CD4-positive, CD25-positive, alpha-beta regulatory T cell (primary cell): ENCODE data around the gene STIP1. TPM values are rescaled to one million over a fixed set of nuclear protein-coding genes. Genes with fewer than 3 reads are reported as not detected.

Experiments
- ATAC-seq, 2 donors: fragments of 150-1000 bp; cut with Tn5 transposase; one replicate each; pipeline ENCODE4 v1.10.0; 2021; ENCODE audit warnings: low read depth in 2 of 2, moderate number of reproducible peaks in 2 of 2, moderate library complexity in 1 of 2
- DNase-seq, 3 donors: peaks; one replicate each; pipeline versions ENCODE4 v3.0.0 to v3.0.0-alpha.2; 2012 to 2022; ENCODE audit warnings: mixed read lengths in 1 of 3
- H3K27ac ChIP-seq: one replicate; pipeline ENCODE4 v1.7.0; 2013; ENCODE audit warnings: mild to moderate bottlenecking, low read length; ENCODE audit not compliant: insufficient read depth, poor library complexity, severe bottlenecking
- H3K27me3 ChIP-seq: one replicate; pipeline ENCODE4 v1.7.0; 2013; ENCODE audit warnings: low read length; ENCODE audit not compliant: control insufficient read depth, insufficient read depth
- H3K36me3 ChIP-seq: one replicate; pipeline ENCODE4 v1.7.0; 2013; ENCODE audit warnings: mild to moderate bottlenecking, low read length, moderate library complexity; ENCODE audit not compliant: control insufficient read depth, insufficient read depth
- H3K4me1 ChIP-seq: 2 replicates; pipeline ENCODE4 v1.7.0; 2013; ENCODE audit warnings: mild to moderate bottlenecking, low read length; ENCODE audit not compliant: insufficient read depth, control insufficient read depth, poor library complexity, severe bottlenecking
- H3K4me3 ChIP-seq: one replicate; pipeline ENCODE4 v1.7.0; 2013; ENCODE audit warnings: low read depth, mild to moderate bottlenecking, low read length, moderate library complexity
- H3K9me3 ChIP-seq, 2 experiments: 1 replicate in 1 of 2; 2 replicates in 1 of 2; pipeline ENCODE4 v1.7.0; 2013; ENCODE audit warnings: low read length in 2 of 2, mild to moderate bottlenecking in 1 of 2, moderate library complexity in 1 of 2; ENCODE audit not compliant: control insufficient read depth in 2 of 2
- H3K27ac Mint-ChIP-seq, 3 donors: one replicate each; pipeline ENCODE4 v1.8.0; 2020 to 2022; ENCODE audit warnings: mild to moderate bottlenecking in 3 of 3, mixed read lengths in 3 of 3, moderate library complexity in 2 of 3
- H3K27me3 Mint-ChIP-seq: one replicate; pipeline ENCODE4 v1.8.0; 2022; ENCODE audit warnings: mild to moderate bottlenecking, mixed read lengths
- H3K36me3 Mint-ChIP-seq: one replicate; pipeline ENCODE4 v1.8.0; 2020; ENCODE audit warnings: mixed read lengths
- H3K4me1 Mint-ChIP-seq, 4 donors: one replicate each; pipeline ENCODE4 v1.8.0; 2020 to 2022; ENCODE audit warnings: mixed read lengths in 4 of 4, mild to moderate bottlenecking in 1 of 4
- H3K4me3 Mint-ChIP-seq, 4 donors: one replicate each; pipeline ENCODE4 v1.8.0; 2020 to 2022; ENCODE audit warnings: mild to moderate bottlenecking in 4 of 4, mixed read lengths in 4 of 4, moderate library complexity in 3 of 4
- H3K9me3 Mint-ChIP-seq, 7 donors: one replicate each; pipeline ENCODE4 v1.8.0; 2020 to 2022; ENCODE audit warnings: mixed read lengths in 7 of 7, mild to moderate bottlenecking in 3 of 7, moderate library complexity in 2 of 7
- polyA plus RNA-seq, 4 donors: library from polyadenylated mRNA; unstranded; fragments of 300-500 nt; fragmentation: Illumina TruSeq; gene quantifications; one replicate each; pipeline ENCODE4 v1.2.3, GENCODE V29; 2021
- total RNA-seq: library from RNA; stranded (reverse); gene quantifications from one replicate; pipeline ENCODE4 v1.2.3, GENCODE V29; 2022

STIP1 gene
- total and polyA plus RNA-seq, 5 donors from 2014 or later = 57.8 to 72.3 (median 64.1) TPM

GRCh38 chr11:64240435-64241240 lies 54.7 kb downstream of the STIP1 start, which contains the start of gene FKBP2:
Gene FKBP2, plus strand, starts transcription at chr11:64241095. Its CDS starts 1,293 bp downstream, at chr11:64242388.
- peak within 1 kb of the TSS; percentile 87 to 98 (median 94) for H3K4me3 Mint-ChIP-seq
- peak; percentile 64 to 66 for ATAC-seq
- peak within 1 kb of the TSS; percentile 93 to 99 (median 98) for H3K27ac Mint-ChIP-seq

GRCh38 chr11:64241241-64241490 lies 55.2 kb downstream of the STIP1 start:
- H3K4me1 ChIP-seq = peaks cover 45% of the 10 kb centered on the region
- peaks cover 4% of the 10 kb centered on the region for H3K36me3 ChIP-seq
- Mint-ChIP-seq H3K4me3 (peak overlapping the region; percentile 87 to 98 (median 94)), H3K27me3 (no peaks in the 10 kb centered on the region), H3K36me3 (no peaks in the 10 kb centered on the region), H3K9me3 (no peaks in the 10 kb centered on the region), H3K27ac (peak overlapping the region; percentile 93 to 99 (median 98)), H3K4me1 (peaks cover 0 to 53% (median 20%) of the 10 kb centered on the region in 4 donors)
- DNase-seq (peak in 2 of 3 donors; percentile 99 to 100), ATAC-seq (peak; percentile 78 to 84)
- no peaks in the 10 kb centered on the region for H3K27me3 ChIP-seq
- H3K4me3 ChIP-seq = no peak overlapping the region
- peak overlapping the region; percentile 100 for H3K27ac ChIP-seq
- H3K9me3 ChIP-seq = no peaks in the 10 kb centered on the region

More at GRCh38 chr11:64240435-64241240, 54.7 kb downstream of the STIP1 start, which contains the start of gene FKBP2:
- Histone ChIP-seq H3K4me1 (peaks cover 42% of the 10 kb centered on the region), H3K36me3 (peaks cover 4% of the 10 kb centered on the region), H3K9me3 (no peaks in the 10 kb centered on the region), H3K27ac (peak within 1 kb of the TSS; percentile 100), H3K27me3 (no peaks in the 10 kb centered on the region), H3K4me3 (peak within 1 kb of the TSS; percentile 59)
- DNase-seq = peak; percentile 97 to 99 (median 98)
- H3K9me3 Mint-ChIP-seq = no peaks in the 10 kb centered on the region
- no peaks in the 10 kb centered on the region for H3K27me3 Mint-ChIP-seq
- no peaks in the 10 kb centered on the region for H3K36me3 Mint-ChIP-seq
- peaks cover 0 to 49% (median 19%) of the 10 kb centered on the region in 4 donors for H3K4me1 Mint-ChIP-seq

- Mint-ChIP-seq H3K27ac (peak overlapping the region; percentile 93 to 99 (median 98)), H3K9me3 (no peaks in the 10 kb centered on the region), H3K27me3 (no peaks in the 10 kb centered on the region), H3K4me3 (peak overlapping the region; percentile 87 to 98 (median 94)), H3K4me1 (peaks cover 0 to 53% (median 20%) of the 10 kb centered on the region in 4 donors), H3K36me3 (no peaks in the 10 kb centered on the region)
- Histone ChIP-seq H3K4me3 (peak overlapping the region; percentile 7), H3K9me3 (no peaks in the 10 kb centered on the region), H3K27me3 (no peaks in the 10 kb centered on the region), H3K4me1 (peaks cover 45% of the 10 kb centered on the region), H3K27ac (peak overlapping the region; percentile 100), H3K36me3 (peaks cover 4% of the 10 kb centered on the region)
- peak in 1 of 3 donors; percentile 99 for DNase-seq
- peak in 1 of 2 donors; percentile 0 for ATAC-seq
These were observed 55.8 kb downstream of the STIP1 start for GRCh38 chr11:64241491-64242374.

- Mint-ChIP-seq H3K4me3 (peak overlapping the region; percentile 68 to 79 (median 74)), H3K36me3 (no peaks in the 10 kb centered on the region), H3K9me3 (peaks cover 0 to 2% (median 0%) of the 10 kb centered on the region in 7 donors), H3K4me1 (peaks cover 0 to 57% (median 25%) of the 10 kb centered on the region in 4 donors), H3K27me3 (no peaks in the 10 kb centered on the region), H3K27ac (peak overlapping the region in 2 of 3 donors; percentile 15 to 44)
- ATAC-seq (no peak), DNase-seq (no peak)
- H3K27ac ChIP-seq = no peak overlapping the region
- peaks cover 57% of the 10 kb centered on the region for H3K4me1 ChIP-seq
- H3K36me3 ChIP-seq = peaks cover 4% of the 10 kb centered on the region
- no peaks in the 10 kb centered on the region for H3K9me3 ChIP-seq
- H3K4me3 ChIP-seq = no peak overlapping the region
- H3K27me3 ChIP-seq = no peaks in the 10 kb centered on the region
These were observed 57.4 kb downstream of the STIP1 start for GRCh38 chr11:64243236-64243854.

GRCh38 chr11:64244107-64244506 lies 58.1 kb downstream of the STIP1 start:
- Histone ChIP-seq H3K4me3 (no peak overlapping the region), H3K27ac (no peak overlapping the region), H3K27me3 (no peaks in the 10 kb centered on the region), H3K9me3 (no peaks in the 10 kb centered on the region), H3K36me3 (peaks cover 4% of the 10 kb centered on the region), H3K4me1 (peaks cover 57% of the 10 kb centered on the region)
- peak overlapping the region in 1 of 3 donors; percentile 5 for H3K27ac Mint-ChIP-seq
- peaks cover 0 to 57% (median 25%) of the 10 kb centered on the region in 4 donors for H3K4me1 Mint-ChIP-seq
- H3K36me3 Mint-ChIP-seq = no peaks in the 10 kb centered on the region
- H3K4me3 Mint-ChIP-seq = peak overlapping the region; percentile 19 to 91 (median 62)
- H3K9me3 Mint-ChIP-seq = peaks cover 0 to 2% (median 0%) of the 10 kb centered on the region in 7 donors
- DNase-seq = no peak
- no peak for ATAC-seq
- H3K27me3 Mint-ChIP-seq = no peaks in the 10 kb centered on the region

- peaks cover 55% of the 10 kb centered on the region for H3K4me1 ChIP-seq
- Mint-ChIP-seq H3K36me3 (no peaks in the 10 kb centered on the region), H3K4me1 (peaks cover 0 to 53% (median 26%) of the 10 kb centered on the region in 4 donors), H3K27me3 (no peaks in the 10 kb centered on the region), H3K9me3 (peaks cover 0 to 2% (median 0%) of the 10 kb centered on the region in 7 donors), H3K27ac (peak overlapping the region in 2 of 3 donors; percentile 5 to 85), H3K4me3 (peak overlapping the region; percentile 83 to 91 (median 86))
- no peaks in the 10 kb centered on the region for H3K27me3 ChIP-seq
- H3K27ac ChIP-seq = peak overlapping the region; percentile 55
- H3K9me3 ChIP-seq = no peaks in the 10 kb centered on the region
- DNase-seq (no peak), ATAC-seq (no peak)
- H3K36me3 ChIP-seq = peaks cover 4% of the 10 kb centered on the region
- H3K4me3 ChIP-seq = no peak overlapping the region
These were observed 59.0 kb downstream of the STIP1 start for GRCh38 chr11:64244966-64245365.

GRCh38 chr11:64245401-64245796 lies 59.4 kb downstream of the STIP1 start:
- H3K36me3 Mint-ChIP-seq = no peaks in the 10 kb centered on the region
- H3K4me1 ChIP-seq = peaks cover 54% of the 10 kb centered on the region
- ATAC-seq = no peak
- peaks cover 4% of the 10 kb centered on the region for H3K36me3 ChIP-seq
- peak overlapping the region; percentile 83 to 91 (median 86) for H3K4me3 Mint-ChIP-seq
- H3K4me1 Mint-ChIP-seq = peaks cover 0 to 51% (median 24%) of the 10 kb centered on the region in 4 donors
- H3K27ac ChIP-seq = peak overlapping the region; percentile 55
- H3K4me3 ChIP-seq = peak overlapping the region; percentile 37
- DNase-seq = peak in 1 of 3 donors; percentile 52
- H3K27me3 ChIP-seq = no peaks in the 10 kb centered on the region
- peaks cover 0 to 2% (median 0%) of the 10 kb centered on the region in 7 donors for H3K9me3 Mint-ChIP-seq
- no peaks in the 10 kb centered on the region for H3K27me3 Mint-ChIP-seq
- H3K9me3 ChIP-seq = no peaks in the 10 kb centered on the region
- H3K27ac Mint-ChIP-seq = peak overlapping the region in 2 of 3 donors; percentile 5 to 85
